ENCODE data around the gene TBPL1.

GRCh38 chr6:133989525-133989924, 36.5 kb downstream of the TBPL1 start:
- no peak for TF ChIP-seq CTCF (IDR thresholded peaks at IDR 0.05)
- TF ChIP-seq EP300 (IDR thresholded peaks at IDR 0.05; ENCODE audit: low read depth), result no peak

All from transverse colon (tissue), 3 donors.